Measurements from ENCODE around the gene HBZ.

Gene HBZ

DNA sequence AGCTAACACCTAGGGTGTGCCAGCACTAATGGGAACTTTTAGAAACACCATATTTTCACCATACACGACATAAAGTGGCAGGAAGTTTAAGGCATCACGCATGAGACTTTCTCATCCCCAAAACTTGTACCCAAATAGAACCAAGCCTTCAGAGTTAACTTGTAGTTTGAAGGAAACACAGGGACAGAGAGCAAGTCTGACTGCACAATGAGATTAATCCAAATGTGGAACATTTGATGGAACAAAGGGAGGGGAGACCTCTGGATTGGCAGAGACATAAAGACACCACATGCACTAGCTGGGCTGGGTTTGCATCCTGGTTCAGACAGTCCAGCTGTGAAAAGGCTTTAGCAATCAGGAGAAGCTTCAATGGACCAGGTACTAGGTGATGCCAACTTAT is 38.1 kb upstream of the HBZ start:
- ATAC-seq (ENCODE audit: insufficient read depth, low read depth) = no peak
- no peak overlapping the region for H3K9ac ChIP-seq (ENCODE audit: low read depth, low read length)
- H3K9me3 ChIP-seq (ENCODE audit: insufficient read depth, low read length, severe bottlenecking) = no peaks in the 10 kb centered on the region
- no peak overlapping the region for H3K4me3 ChIP-seq (ENCODE audit: low read depth in 1 of 2, low read length in 2 of 2)
- no peaks in the 10 kb centered on the region; the same call in 1 of the 2 replicates for H3K79me2 ChIP-seq (ENCODE audit: insufficient read depth, low read length)
- H2AFZ ChIP-seq (ENCODE audit: low read depth, low read length) = no peak overlapping the region
- peaks cover 65% of the 10 kb centered on the region for H3K36me3 ChIP-seq (ENCODE audit: insufficient read depth, low read length)
- H3K4me2 ChIP-seq (ENCODE audit: insufficient read depth, low read length) = no peak overlapping the region
- TF ChIP-seq, protein P1, sequence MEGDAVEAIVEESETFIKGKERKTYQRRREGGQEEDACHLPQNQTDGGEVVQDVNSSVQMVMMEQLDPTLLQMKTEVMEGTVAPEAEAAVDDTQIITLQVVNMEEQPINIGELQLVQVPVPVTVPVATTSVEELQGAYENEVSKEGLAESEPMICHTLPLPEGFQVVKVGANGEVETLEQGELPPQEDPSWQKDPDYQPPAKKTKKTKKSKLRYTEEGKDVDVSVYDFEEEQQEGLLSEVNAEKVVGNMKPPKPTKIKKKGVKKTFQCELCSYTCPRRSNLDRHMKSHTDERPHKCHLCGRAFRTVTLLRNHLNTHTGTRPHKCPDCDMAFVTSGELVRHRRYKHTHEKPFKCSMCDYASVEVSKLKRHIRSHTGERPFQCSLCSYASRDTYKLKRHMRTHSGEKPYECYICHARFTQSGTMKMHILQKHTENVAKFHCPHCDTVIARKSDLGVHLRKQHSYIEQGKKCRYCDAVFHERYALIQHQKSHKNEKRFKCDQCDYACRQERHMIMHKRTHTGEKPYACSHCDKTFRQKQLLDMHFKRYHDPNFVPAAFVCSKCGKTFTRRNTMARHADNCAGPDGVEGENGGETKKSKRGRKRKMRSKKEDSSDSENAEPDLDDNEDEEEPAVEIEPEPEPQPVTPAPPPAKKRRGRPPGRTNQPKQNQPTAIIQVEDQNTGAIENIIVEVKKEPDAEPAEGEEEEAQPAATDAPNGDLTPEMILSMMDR (IDR thresholded peaks at IDR 0.05; ENCODE audit: borderline replicate concordance, extremely low read depth, low read length, poor library complexity, severe bottlenecking) = no peak
- TF ChIP-seq EZH2 (IDR thresholded peaks at IDR 0.05; ENCODE audit: borderline replicate concordance, low read depth, low read length, severe bottlenecking) = no peak
- H3K4me1 ChIP-seq (ENCODE audit: insufficient read depth, low read length) = no peaks in the 10 kb centered on the region
- no peak overlapping the region for H3K27ac ChIP-seq (ENCODE audit: low read length)
- H4K20me1 ChIP-seq (ENCODE audit: insufficient read depth, low read length) = peaks cover 15% of the 10 kb centered on the region
- H3K27me3 ChIP-seq (ENCODE audit: insufficient read depth, low read length, poor library complexity) = no peaks in the 10 kb centered on the region
- no peak for DNase-seq

DNA sequence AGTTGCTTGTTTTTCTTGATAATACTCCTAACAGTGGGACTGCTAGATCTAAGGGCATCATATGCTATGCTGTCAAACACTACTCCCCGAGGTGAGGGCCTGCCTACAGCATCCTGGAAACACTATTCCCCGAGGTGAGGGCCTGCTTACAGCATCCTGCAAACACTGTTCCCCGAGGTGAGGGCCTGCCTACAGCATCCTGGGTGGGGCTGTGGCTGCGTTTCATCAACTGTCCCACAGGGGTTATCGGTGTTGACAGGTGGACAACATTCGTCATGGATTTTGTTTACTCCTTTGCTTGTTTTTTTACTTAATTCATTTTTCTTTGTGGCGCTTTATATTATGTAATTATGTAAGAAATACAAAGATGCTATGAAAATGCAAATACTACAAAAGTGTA is 36.4 kb upstream of the HBZ start:
- H3K79me2 ChIP-seq (ENCODE audit: insufficient read depth, low read length) = peaks cover 6% of the 10 kb centered on the region; the same call in 1 of the 2 replicates
- peaks cover 24% of the 10 kb centered on the region for H4K20me1 ChIP-seq (ENCODE audit: insufficient read depth, low read length)
- no peaks in the 10 kb centered on the region for H3K27me3 ChIP-seq (ENCODE audit: insufficient read depth, low read length, poor library complexity)
- H3K9me3 ChIP-seq (ENCODE audit: insufficient read depth, low read length, severe bottlenecking) = no peaks in the 10 kb centered on the region
- no peak for ATAC-seq (ENCODE audit: insufficient read depth, low read depth)
- H3K9ac ChIP-seq (ENCODE audit: low read depth, low read length) = no peak overlapping the region
- H3K27ac ChIP-seq (ENCODE audit: low read length) = no peak overlapping the region
- H3K4me1 ChIP-seq (ENCODE audit: insufficient read depth, low read length) = no peaks in the 10 kb centered on the region
- TF ChIP-seq, protein P1 (IDR thresholded peaks at IDR 0.05; ENCODE audit: borderline replicate concordance, extremely low read depth, low read length, poor library complexity, severe bottlenecking) = no peak
- TF ChIP-seq EZH2 (IDR thresholded peaks at IDR 0.05; ENCODE audit: borderline replicate concordance, low read depth, low read length, severe bottlenecking) = no peak
- H3K4me2 ChIP-seq (ENCODE audit: insufficient read depth, low read length) = no peak overlapping the region
- H2AFZ ChIP-seq (ENCODE audit: low read depth, low read length) = no peak overlapping the region
- no peak for DNase-seq
- no peak overlapping the region for H3K4me3 ChIP-seq (ENCODE audit: low read depth in 1 of 2, low read length in 2 of 2)
- peaks cover 52% of the 10 kb centered on the region for H3K36me3 ChIP-seq (ENCODE audit: insufficient read depth, low read length)

DNA sequence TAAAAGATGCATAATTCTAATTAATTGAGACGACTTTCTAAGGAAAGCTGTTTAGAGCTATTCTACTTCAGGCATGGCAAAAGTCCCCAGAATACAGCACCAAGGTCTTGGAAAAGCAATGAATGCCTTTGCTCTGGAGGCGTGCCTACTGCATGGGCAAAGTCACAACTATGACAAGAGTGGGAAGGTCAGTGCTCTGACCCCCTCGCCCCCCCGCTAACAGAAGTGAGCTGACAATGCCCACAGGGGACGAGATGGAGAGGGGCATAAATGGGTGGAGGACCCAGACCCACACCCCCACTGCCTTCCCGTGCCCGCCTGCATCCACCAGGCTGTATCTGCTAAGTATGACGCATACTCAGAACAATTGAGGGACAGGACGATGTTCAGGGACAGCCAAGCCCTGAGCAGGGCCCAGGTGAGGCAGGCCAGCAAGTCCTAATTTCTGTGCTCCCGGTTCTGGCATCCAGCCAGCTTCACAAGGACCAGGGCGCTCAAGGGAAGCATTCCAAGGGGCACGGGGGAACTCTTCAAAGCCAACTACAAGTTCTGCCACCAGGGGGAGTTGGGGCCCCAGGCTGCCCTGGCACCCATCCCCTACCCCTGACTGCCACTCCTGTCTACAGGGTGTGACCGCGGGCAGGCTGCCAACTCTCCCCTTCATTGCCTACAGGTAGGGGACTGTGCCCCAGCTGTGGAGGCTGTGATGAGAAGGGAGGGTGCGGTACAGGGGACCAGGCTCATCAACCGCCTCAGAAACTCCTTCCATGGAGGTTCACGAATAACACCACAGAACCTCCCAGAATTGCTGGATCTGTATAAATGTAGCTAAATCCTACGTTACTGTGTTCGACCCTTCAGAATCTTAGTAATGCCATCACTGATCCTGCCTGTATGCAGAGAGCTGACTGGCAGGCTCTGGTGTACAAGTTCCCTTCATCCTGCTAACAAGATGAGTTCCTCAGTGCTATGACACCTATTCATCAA is 34.8 kb upstream of the HBZ start:
- DNase-seq (peak; percentile 64), ATAC-seq (ENCODE audit: insufficient read depth, low read depth) (peak; percentile 86)
- Histone ChIP-seq H2AFZ (ENCODE audit: low read depth, low read length) (no peak overlapping the region), H3K27ac (ENCODE audit: low read length) (no peak overlapping the region), H3K4me1 (ENCODE audit: insufficient read depth, low read length) (no peaks in the 10 kb centered on the region), H3K4me3 (ENCODE audit: low read depth in 1 of 2, low read length in 2 of 2) (no peak overlapping the region), H3K4me2 (ENCODE audit: insufficient read depth, low read length) (no peak overlapping the region), H4K20me1 (ENCODE audit: insufficient read depth, low read length) (peaks cover 28% of the 10 kb centered on the region), H3K79me2 (ENCODE audit: insufficient read depth, low read length) (peaks cover 6% of the 10 kb centered on the region; the same call in 1 of the 2 replicates), H3K36me3 (ENCODE audit: insufficient read depth, low read length) (peaks cover 46% of the 10 kb centered on the region), H3K9ac (ENCODE audit: low read depth, low read length) (no peak overlapping the region), H3K27me3 (ENCODE audit: insufficient read depth, low read length, poor library complexity) (no peaks in the 10 kb centered on the region), H3K9me3 (ENCODE audit: insufficient read depth, low read length, severe bottlenecking) (no peaks in the 10 kb centered on the region)
- TF ChIP-seq, protein P1 (IDR thresholded peaks at IDR 0.05; ENCODE audit: borderline replicate concordance, extremely low read depth, low read length, poor library complexity, severe bottlenecking) = peak; percentile 78
- TF ChIP-seq EZH2 (IDR thresholded peaks at IDR 0.05; ENCODE audit: borderline replicate concordance, low read depth, low read length, severe bottlenecking) = no peak
